Glomerular visceral epithelial cell (primary cell): ENCODE results near the gene EIF6.

Source experiments
- DNase-seq: peaks from one replicate; pipeline ENCODE4 v3.0.0-alpha.2; 2016; ENCODE audit errors: extremely low spot score

Gene EIF6

DNA sequence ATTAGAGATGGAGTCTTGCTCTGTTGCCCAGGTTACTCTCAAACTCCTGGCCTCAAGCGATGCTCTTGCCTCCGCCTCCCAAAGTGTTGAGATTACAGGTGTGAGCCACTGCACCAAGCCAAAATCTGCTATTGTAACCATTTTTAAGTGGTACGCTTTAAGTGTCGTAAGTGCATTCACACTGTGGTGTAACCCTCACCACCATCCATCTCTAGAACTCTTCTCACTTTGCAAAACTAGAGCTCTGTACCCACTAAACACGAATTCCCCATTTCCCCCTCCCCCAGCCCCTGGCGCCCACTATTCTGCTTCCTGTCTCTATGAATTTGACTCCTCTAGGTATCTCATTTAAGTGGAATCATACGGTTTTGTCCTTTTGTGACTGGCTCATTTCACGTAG lies 10.5 kb upstream of the EIF6 start:
- no peak for DNase-seq

DNA sequence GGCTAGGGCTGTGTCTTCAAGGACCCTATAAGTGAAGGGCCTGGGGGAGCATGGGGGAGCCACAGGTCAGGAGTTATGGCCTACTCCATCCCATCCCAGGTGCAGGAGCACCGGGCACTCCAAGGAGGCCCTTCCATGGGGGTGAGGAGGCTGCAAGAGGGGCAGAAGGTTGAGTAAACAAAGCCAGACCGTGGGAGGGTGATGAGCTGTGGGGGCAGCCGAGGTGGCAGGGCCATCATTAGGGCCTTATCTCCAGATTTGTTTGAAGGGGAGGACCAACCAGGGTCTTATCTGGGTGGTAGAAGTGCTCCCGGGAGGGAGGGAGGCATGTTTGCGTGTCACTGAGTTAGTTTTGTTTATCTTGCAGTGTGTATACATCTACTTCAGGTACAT lies 9.7 kb upstream of the EIF6 start:
- DNase-seq, result no peak

DNA sequence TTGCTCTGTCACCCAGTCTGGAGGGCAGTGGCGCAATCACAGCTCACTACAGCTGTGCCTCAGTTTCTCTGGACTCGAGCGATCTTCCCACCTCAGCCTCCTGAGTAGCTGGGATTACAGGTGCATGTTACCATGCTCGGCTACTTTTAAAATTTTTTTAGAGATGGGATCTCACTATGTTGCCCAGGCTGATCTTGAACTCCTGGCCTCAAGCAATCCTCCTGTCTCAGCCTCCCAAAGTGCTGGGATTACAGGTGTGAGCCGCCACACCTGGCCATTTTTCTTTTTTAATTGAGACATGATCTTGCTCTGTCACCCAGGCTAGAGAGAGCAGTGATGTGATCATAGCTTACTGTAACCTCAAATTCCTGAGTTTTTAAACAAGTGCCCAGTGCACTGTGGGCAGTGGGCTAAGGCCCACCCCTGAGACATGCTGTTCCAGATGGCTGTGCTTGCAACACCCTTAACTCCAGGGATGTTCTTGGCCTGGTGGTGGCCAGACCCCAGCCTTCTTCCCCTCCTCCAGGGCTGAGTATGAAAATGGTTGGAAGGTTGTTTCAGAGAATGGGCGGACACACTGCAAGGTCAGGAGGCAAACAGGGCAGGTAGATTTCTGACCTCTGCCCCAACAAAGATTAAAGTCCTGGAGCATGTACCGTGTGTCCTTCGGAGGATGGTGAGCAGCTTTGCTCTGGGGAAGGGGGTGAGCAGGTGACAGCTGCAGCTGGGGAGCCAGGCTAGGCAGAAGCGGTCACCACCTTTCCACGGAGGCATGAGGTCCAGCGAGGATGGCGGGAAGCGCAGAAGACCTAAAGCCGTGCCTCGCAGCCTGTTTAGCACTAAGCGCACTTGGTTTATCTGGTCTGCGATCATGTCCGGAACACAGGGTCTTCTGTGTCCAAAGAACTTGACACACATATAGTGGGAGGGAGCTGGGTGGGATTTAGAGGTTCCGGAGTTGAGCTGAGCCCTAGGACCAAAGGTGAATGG lies 9.0 kb upstream of the EIF6 start:
- DNase-seq, result no peak

DNA sequence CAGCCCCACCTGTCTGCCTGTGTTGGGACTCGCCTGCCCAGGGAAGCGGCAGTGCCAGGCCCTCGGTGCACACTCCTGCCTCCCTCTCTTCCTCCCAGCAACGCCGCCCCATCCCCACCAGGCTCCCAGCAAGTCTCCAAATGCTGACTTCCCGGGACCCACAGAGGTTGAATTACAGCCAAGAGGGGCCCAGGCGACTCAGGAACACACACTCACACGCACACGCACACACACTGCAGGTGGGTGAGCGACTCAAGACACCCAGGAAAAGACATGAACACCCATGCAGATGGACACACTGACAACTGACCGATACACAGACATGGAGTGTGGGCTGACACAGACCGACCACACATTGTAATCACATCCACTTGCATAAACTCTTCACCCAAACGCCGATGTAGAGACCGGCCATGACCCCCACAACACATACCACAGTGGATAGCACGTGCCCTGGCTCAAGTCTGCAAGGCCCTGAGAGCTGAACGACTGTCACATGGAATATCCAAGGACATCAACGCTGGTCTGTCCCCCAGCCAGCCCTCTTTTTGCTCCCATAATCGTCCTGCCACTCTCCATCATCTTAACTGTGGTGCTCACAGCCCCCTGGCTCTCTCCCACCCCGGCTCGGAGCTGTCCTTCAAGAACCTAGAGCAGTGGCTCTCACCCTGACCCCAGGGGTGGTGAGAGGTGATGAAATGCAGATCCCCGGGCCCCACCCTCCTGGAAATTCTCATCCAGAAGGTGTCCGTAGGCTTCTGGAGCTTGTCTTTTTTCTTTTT lies 8.1 kb upstream of the EIF6 start:
- DNase-seq, result no peak

DNA sequence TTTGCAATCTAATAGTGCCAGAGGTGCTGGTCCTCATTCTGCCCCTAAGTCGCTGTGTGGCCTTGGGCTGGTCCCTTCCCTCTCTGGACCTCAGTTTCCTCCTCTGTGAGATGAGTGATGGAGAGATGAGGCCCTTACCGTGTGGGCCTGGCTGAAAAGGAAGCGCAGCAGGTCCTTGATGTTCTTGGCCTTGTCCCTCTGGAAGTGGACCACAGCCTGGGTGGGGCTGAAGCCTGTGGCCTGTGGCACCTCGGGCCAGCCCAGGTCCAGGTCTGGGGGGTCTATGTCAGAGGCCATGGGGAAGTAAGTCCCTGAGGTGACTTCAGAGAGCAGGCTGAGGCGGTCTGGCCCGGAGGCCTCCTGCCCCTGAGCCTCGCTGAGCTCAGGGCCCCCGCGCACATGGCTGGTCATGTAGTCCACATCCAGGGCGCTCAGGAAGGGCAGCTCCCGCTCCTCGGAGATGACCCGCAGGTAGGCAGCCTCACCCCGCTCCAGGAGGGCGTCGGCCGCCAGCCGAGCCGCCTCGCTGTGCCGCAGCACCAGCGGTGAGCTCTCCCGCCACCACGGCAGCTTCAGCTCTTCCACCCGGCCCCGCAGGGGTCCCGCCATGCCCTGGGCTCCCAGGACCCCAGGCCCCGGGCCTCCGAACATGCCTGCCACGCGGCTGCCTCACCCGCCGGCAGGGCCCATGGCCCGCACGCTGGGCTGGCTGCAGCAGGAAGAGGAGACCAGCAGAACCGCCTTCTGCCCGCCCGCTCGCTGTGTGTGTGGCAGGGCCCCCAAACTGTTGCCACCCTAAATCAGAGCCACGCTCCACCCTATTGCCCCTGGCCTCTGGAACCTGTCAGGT lies 7.3 kb upstream of the EIF6 start, which contains the start of gene FAM83C:
Gene FAM83C, minus strand, starts transcription at position 772 of the 850 bp plus-strand sequence. Its CDS starts 121 bp downstream, at position 651.
- DNase-seq, result no peak

DNA sequence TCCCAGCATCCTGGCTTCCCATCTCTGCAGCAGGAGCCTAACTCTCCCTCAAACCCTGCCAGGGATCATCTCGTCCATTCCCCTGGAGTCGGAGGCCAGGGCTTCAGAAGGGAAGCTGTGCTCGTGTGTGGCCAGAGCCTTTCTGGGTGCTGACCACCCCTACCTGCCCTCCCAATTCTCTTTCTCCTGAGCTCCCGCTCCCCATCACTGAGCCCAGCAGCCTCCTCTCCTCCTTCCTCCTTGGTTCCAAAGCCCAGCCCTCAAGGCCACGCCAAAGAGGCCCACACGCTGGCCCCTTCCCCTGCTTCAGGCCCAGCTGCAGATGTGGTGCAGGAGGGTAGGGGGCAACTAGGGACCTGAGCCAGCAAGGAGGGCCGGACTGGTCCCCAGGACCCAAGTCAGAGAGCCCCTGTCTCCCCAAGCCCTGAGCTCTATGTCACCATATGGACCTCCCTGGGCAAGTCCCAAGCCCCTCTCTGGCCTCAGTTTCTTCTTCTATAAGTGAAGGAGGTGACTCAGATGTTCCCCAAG lies 6.4 kb upstream of the EIF6 start:
- no peak for DNase-seq

DNA sequence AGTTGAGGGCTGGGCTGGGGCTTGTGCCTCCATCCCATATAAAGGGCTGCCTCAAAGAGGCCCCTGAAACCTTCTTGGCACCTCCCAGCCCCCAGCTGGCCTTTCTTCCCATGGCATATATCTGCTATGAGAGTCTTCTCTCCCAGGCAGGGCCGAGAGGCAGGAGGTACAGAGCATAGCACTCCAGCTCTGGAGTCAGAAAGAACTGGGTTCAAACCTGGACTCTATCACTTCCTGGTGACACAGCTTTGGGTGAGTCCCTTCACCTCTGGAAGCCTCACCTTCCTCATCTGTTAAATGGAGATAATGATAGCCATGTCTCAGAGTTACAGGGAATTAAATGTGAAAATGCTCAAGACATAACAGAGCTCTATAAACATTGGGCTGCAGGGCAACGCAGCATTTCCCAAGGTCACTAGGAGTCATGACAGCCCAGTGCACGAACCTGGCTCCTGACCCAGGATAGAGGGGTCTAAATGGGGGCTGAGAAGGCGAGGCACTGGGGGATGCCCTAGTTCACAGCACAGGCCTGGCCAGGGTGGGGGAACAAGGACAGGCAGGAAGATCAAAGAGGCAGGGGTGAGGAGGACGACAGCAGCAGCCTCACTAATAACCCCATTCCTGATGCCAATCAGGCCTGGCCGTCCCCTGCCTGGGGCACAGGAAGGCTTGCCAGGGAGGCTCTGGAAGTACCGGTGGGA lies 5.8 kb upstream of the EIF6 start:
- no peak for DNase-seq

DNA sequence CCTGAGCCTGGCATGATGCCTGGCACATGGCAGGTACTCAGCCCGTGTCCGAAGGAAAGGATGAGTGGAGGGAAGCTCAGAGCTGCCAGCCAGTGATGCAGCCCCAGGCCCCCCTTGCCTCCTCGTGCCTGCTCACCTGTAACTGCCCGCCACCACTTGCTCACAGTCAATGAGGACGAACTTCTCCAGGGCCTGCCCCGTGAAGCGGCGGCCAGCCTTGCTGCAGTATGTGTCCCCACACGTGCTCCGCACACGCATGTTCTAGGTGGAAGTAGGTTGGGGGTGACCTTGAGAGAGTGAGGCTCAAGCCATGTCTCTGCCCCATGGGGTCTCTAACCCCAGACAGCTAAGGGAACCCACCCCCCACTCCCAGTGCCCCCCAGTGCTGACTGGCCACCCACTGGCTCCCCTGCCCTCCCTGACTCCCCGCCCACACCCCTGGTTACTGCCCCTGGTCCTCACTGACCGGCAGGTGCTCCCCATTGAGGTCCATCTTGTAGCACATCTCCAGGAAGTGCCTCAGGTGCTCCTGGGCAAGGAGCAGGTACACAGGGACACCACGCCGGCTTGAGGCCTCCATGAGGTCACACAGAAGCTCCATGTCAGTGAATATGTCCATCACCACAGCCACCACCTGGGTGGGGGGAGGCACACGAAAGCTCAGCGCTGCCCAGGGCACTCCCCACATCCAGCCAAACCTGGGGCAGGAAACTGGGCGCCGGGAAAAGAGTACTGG lies 3.9 kb upstream of the EIF6 start:
- no peak for DNase-seq

DNA sequence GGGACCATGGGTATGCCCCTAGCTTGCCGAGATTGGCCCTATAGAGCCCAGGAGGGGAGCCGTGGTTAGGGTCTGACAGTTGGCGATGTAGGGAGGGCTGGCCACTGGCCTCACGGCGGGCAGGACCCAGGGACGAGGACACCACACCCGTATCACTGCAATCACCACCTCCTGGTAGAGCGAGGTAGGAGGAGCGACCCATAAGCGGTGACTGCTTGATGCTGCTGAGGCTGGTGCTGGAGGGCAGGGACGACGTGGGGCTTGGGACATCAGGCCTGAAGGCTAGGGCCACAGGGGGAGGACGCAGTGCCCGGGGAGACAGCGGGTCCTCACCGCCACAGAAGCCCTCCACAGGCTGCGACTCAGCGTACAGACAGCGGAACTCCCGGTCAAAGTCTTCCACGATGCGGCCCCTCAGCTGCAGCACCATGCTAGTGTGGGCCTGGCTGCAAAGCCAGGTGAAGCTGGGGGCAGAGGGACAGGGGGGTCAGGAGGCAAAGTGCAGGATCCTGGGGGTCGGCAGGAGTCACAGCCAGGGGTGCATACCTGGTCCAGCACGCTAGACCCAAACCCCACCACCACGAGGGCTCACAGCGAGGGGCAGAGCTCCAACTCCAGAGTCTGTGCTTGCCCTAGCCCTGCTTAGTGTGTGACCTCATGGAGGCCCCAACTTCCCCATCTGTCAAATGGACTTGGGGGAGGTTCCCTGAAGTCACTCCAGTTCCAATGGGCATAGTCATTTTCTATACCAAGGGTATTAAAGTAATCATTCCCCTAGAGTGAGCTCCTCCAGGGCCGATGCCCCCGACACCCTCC lies 3.1 kb upstream of the EIF6 start:
- DNase-seq, result no peak

DNA sequence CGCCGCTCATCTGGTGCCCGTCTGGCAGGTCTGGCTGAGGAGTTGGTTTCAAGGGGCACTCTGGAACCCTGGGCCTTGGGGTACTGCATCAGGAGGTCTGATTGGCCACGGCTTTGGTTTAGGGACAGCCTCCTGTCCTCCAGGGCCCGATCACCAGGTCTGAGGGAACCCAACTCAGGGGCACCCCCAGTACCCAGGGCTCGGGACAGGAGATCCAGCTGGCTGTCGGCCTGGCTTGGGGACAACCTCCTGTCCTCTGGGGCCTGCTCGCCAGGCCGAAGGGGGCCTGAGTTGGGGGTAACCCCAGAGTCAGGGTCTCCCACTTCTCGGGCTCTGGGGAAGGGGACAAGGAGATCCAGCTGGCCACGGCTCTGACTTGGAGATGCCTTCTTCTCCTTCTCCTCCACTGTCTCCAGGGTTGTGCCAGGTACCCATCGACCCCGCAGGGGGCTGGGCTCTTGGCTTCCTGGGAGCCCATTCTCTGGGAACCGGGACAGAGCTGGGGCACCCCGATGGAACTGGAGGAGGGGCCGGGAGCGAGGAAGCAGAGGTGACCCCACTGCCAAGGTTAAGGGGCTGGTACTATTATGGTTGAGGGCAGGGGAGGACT lies 2.4 kb upstream of the EIF6 start:
- no peak for DNase-seq

DNA sequence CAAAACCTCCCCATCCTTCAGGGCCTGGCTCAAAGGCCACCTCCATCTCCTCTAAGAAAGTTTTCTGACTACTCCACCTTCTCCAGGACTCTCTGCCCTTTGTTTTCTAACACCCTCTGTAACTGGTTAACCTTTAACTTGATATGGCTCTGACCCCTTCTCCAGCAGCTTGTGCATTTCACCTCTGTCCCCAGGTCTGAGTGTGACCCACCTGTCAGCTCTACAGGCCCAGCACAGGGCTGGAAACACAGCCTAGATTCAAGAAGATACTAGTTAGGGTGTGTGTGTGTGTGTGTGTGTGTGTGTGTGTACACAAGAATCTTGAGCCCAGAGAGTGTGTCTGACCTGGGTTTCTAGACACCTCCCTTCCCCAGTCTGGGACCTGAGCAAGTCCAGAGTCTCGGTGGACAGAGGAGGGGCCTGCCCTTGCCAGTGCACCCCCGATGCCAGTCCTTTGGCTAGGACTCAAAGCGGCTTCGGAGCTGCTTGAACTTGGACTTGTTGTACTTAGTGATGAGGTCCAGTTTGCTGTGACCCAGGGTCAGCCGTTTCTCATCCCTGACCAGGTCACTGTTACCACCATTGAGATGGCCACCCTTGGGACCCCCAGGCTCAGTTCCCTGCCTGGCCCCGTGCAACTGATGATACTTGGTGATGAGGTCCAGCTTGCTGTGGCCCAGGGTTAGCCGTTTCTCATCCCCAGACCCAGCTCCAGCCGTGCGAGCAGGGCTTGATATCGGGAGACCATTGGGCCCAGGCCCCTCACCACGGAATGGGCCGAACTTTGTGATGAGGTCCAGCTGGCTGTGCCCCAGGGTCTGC lies 1.7 kb upstream of the EIF6 start:
- no peak for DNase-seq

DNA sequence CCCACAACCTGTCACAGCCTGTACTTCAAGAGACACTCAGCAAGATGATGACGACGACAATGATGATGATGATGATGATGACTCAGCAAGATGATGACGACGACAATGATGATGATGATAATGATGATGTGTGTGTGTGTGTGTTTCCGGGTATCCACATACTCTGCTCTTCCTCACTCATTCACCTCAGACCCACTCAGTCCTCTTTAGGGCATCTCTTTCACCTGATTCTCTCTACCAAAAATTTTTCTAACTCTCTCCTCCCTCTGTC lies 1.2 kb upstream of the EIF6 start:
- DNase-seq, result no peak

DNA sequence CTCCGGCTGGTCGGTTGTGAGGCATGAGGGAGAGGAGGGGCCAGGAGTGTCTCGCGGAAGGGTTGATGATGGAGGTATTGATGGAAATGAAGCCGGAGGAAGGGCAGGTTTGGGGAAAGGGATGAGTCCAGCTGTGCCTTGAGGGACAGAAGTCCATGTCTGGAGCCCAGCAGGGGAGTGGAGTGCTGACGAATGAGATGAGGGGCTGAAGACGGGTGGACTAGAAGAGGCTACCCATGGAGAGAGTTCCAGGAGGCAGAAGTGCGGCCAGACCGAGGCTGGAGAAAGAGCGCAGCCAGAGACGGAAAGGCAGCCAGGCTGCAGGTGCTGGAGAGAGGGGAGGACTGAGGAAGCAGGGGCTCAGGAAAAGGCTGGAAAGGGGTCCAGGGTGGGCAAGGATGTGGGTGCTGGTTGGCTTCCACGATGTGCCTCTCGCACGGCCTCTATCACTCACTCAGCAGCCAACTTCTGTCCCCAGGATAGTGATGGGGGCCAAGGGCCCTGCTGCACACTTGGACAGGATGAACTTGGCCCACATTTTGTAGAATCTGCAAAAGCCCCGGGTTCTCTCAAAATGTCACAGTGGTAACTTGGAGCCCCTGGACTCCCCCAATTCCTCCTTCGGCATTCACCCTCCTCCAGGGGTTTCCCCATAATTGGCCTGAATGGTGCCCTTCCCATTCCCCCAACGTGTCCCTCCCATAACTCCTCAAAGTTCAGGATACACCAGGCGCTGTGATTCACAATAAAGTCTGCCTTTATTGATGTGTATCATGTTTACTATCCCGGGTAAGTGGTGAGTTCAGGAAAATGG lies 627 bp upstream of the EIF6 start:
- DNase-seq, result no peak

DNA sequence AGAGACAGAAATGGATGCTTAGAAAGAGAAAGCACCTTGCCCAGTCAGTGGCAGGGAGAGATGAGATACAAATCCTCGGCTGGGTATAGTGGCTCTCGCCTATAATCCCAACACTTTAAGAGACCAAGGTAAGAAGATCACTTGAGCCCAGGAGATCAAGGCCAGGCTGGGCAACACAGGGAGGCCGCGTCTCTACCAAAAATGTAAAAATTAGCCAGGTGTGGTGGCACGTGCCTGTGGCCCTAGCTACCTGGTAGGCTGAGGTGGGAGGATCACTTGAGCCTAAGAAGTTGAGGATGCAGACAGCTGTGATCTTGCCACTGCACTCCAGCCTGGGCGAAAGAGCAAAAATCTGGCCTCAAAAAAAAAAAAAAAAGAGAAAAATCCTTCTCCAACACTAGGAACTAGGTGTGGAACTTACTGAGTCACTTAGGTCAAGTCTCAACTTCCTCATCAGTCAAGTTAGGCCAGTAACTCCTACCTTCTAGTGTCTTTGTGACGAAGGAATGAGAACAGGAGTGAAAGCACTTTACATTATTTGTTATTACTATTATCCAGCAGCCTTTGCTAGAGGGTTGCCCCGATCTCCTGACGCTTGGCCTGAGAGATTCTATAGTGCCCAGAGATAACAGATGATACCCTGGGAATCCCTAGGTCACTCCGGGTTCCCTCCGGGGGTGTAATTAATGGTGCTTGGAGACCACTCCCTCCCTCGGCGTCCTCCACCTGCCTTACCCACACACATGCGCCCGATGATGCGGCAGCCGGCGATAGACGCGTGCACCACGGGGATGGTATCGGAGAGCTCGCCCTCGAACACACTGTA lies 918 bp downstream of the EIF6 start:
- peak; percentile 29 for DNase-seq

DNA sequence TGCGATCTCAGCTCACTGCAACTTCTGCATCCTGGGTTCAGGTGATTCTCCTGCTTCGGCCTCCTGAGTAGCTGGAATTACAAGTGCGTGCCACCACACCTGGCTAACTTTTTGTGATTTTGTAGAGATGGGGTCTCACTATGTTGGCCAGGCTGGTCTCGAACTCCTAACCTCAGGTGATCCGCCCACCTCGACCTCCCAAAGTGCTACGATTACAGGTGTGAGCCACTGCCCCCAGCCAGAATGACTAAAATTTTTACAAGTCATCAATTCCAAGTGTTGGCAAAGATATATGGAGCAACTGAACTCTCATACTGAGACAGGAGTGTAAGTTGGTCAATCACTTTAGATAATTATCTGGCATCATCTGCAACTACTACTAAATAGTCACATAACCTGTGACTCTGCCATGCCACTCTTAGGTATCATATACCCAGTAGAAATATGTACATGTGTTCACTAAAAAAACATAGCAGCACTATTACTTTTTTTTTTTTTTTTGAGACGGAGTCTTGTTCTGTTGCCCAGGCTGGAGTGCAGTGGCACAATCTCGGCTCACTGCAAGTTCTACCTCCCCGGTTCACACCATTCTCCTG lies 3.0 kb downstream of the EIF6 start:
- DNase-seq, result no peak

DNA sequence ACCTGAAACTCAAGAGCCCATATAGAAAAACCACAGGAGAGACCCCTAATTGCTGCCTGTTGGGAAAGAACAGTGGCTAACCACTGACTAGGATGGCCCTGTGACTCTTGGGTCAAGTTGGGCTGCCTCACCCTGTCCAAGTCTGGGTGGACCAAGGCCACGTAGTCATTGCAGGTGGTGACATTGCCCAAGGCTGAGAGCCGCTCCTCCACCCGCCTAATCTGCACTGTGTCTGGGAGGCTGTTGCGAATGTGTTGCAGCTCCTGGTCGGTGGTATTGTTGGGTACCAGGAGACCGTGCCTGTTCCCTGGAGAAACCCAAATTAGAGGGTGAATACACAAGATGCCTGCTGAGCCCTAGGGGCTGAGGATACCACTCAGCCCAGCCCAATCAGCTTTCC lies 4.0 kb downstream of the EIF6 start:
- no peak for DNase-seq
